NCI-H2107 (cell line): ENCODE measurements around the gene FASTKD3.
"Not testable (repeated sequence)": the region's sequence is repeated elsewhere in the genome, so short reads cannot be mapped to it uniquely, and the experiment has no call there.

Source experiments
- DNase-seq: peaks from one replicate; lab custom pipeline; 2025; lab: John Stamatoyannopoulos, UW

The FASTKD3 gene

GRCh38 chr5:7868773-7869473 is at the start of gene FASTKD3, which contains the start of gene MTRR:
Gene FASTKD3 (minus strand): TSS chr5:7869031. CDS start chr5:7868083, 948 bp downstream.
Gene MTRR (plus strand): TSS chr5:7869148. CDS start chr5:7870795, 1,647 bp downstream.
- DNase-seq, result peak; percentile 92

GRCh38 chr5:7917130-7918123 is 48.6 kb upstream of the FASTKD3 start:
- no peak for DNase-seq

GRCh38 chr5:7916171-7916804 is 47.5 kb upstream of the FASTKD3 start:
- peak; percentile 47 for DNase-seq

GRCh38 chr5:7911429-7911771 is 42.6 kb upstream of the FASTKD3 start:
- DNase-seq, result not testable (repeated sequence)

- DNase-seq, result no peak
These were observed 42.1 kb upstream of the FASTKD3 start for GRCh38 chr5:7910738-7911428.

GRCh38 chr5:7908317-7908716 is 39.5 kb upstream of the FASTKD3 start:
- DNase-seq, result no peak

GRCh38 chr5:7907612-7908011 is 38.8 kb upstream of the FASTKD3 start:
- DNase-seq, result no peak

- no peak for DNase-seq
These were observed 35.3 kb upstream of the FASTKD3 start for GRCh38 chr5:7904170-7904569.

GRCh38 chr5:7902666-7903625 is 34.1 kb upstream of the FASTKD3 start:
- DNase-seq, result no peak

GRCh38 chr5:7902201-7902600 is 33.4 kb upstream of the FASTKD3 start:
- no peak for DNase-seq

- no peak for DNase-seq
These were observed 28.3 kb upstream of the FASTKD3 start for GRCh38 chr5:7897014-7897600.

GRCh38 chr5:7894860-7895259 is 26.0 kb upstream of the FASTKD3 start:
- DNase-seq, result no peak

GRCh38 chr5:7894439-7894838 is 25.6 kb upstream of the FASTKD3 start:
- DNase-seq, result no peak

GRCh38 chr5:7888901-7889300 is 20.1 kb upstream of the FASTKD3 start:
- DNase-seq, result no peak

GRCh38 chr5:7886849-7887475 is 18.1 kb upstream of the FASTKD3 start:
- peak; percentile 63 for DNase-seq

GRCh38 chr5:7884491-7885267 is 15.8 kb upstream of the FASTKD3 start:
- no peak for DNase-seq

GRCh38 chr5:7882926-7883325 is 14.1 kb upstream of the FASTKD3 start:
- DNase-seq, result no peak

GRCh38 chr5:7881816-7882215 is 13.0 kb upstream of the FASTKD3 start:
- no peak for DNase-seq

GRCh38 chr5:7881091-7881490 is 12.3 kb upstream of the FASTKD3 start:
- DNase-seq, result no peak
